C4-2B (cell line): ENCODE measurements around the gene USP48.

Experiments used
- ZFX ChIP-seq: fragments of 450-650 bp; IDR thresholded peaks from 2 replicates; pipeline ENCODE4 v1.6.1; 2017
- TF ChIP-seq, protein P1 (sequence below): fragments of 450-650 bp; conservative IDR thresholded peaks from 2 replicates; pipeline ENCODE4 v1.5.1; 2017; ENCODE audit warnings: mild to moderate bottlenecking

DNA sequence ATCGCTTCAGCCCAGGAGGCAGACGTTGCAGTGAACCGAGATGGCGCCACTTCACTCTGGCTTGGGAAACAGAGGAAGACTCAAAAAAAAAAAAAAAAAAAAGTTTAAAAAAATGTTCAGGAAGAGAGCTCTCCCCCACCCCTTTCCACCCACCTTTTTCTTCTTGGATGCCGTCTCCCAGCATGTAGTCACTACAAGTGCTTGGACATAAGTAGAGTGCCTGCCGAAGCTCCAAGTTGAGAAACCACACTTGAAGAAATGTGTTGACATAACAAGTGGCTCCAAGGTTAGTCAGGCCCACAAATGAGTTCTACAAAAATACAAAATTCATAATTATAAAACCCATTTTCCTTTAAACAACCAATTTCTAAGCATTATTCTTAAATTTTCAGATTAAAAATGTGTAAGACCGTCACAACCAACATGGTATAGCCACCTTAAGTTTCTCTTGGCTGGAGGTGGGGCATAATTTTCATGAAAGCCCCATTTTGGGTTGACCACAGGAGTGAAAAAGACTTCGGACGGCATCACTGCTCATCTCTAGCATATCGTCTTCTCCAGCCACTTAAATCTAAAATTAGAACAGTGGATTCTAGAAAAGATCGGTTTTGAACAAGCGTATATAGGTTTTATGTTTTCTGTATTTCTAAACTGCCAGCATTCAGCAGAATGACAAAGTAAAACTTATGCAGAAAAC is 26.4 kb downstream of the USP48 start:
- TF ChIP-seq, protein P1, sequence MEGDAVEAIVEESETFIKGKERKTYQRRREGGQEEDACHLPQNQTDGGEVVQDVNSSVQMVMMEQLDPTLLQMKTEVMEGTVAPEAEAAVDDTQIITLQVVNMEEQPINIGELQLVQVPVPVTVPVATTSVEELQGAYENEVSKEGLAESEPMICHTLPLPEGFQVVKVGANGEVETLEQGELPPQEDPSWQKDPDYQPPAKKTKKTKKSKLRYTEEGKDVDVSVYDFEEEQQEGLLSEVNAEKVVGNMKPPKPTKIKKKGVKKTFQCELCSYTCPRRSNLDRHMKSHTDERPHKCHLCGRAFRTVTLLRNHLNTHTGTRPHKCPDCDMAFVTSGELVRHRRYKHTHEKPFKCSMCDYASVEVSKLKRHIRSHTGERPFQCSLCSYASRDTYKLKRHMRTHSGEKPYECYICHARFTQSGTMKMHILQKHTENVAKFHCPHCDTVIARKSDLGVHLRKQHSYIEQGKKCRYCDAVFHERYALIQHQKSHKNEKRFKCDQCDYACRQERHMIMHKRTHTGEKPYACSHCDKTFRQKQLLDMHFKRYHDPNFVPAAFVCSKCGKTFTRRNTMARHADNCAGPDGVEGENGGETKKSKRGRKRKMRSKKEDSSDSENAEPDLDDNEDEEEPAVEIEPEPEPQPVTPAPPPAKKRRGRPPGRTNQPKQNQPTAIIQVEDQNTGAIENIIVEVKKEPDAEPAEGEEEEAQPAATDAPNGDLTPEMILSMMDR = no peak
- TF ChIP-seq ZFX = no peak
